Suprapubic skin (tissue), 3 donors: Measurements from ENCODE around the gene AASDHPPT.

Experiments
- POLR2AphosphoS5 ChIP-seq, 3 donors: sonication (generic); formaldehyde crosslinking; IDR thresholded peaks; one replicate each; pipeline ENCODE4 v1.6.1; 2017; ENCODE audit warnings: antibody characterized with exemption in 3 of 3
- TF ChIP-seq, protein P1 (sequence below), 2 donors: fragments of 200-600 bp in 1 of 2; fragments of 450-650 bp in 1 of 2; sonication (generic) in 1 of 2; IDR thresholded peaks; one replicate each; pipeline ENCODE4 v1.5.1; 2016 to 2019; ENCODE audit warnings: antibody characterized with exemption in 2 of 2, mild to moderate bottlenecking in 1 of 2, moderate library complexity in 1 of 2

- TF ChIP-seq, protein P1, sequence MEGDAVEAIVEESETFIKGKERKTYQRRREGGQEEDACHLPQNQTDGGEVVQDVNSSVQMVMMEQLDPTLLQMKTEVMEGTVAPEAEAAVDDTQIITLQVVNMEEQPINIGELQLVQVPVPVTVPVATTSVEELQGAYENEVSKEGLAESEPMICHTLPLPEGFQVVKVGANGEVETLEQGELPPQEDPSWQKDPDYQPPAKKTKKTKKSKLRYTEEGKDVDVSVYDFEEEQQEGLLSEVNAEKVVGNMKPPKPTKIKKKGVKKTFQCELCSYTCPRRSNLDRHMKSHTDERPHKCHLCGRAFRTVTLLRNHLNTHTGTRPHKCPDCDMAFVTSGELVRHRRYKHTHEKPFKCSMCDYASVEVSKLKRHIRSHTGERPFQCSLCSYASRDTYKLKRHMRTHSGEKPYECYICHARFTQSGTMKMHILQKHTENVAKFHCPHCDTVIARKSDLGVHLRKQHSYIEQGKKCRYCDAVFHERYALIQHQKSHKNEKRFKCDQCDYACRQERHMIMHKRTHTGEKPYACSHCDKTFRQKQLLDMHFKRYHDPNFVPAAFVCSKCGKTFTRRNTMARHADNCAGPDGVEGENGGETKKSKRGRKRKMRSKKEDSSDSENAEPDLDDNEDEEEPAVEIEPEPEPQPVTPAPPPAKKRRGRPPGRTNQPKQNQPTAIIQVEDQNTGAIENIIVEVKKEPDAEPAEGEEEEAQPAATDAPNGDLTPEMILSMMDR (IDR thresholded peaks at IDR 0.05): no peak
- TF ChIP-seq POLR2AphosphoS5 (IDR thresholded peaks at IDR 0.05): no peak
These were observed 14.5 kb upstream of the AASDHPPT start for GRCh38 chr11:106063009-106063408.
